ENCODE results near the gene SLX9. TPM values are rescaled to one million over a fixed set of nuclear protein-coding genes. Genes with fewer than 3 reads are reported as not detected.
A peak's percentile ranks its signal among the peaks of the same experiment; 100 is the strongest.

Gene SLX9
- total RNA-seq, 1 donor from 2014 or later, result 38.8 TPM

DNA sequence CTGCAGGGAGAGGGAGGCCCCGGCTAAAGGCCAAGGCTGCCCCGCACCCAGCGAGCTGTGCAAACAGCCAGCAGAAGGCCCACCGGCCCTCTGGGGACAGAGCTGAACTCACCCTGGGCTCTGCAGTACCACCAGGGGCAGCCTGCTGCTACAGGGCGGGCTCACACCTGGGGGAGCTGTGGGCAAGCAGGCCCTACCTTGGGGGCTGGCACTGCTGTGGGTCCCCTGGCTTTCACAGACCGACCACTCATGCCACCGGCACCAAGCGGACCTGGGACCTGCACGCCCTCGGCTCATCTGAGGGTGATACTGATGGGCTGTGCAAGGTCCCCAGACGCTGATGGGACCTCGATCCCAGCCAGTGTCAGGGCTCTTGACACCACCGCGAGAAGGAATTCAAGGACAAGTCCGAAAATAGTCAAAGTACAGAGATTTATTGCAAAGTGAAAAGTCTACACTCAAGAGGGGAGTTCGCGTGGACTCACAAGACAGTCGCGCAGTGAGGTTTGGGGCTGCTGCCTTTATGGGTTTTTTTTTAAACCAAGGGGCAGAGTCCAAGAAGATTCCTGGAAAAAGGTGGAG, 73.5 kb downstream of the SLX9 start:
- no peak for FAIRE-seq

DNA sequence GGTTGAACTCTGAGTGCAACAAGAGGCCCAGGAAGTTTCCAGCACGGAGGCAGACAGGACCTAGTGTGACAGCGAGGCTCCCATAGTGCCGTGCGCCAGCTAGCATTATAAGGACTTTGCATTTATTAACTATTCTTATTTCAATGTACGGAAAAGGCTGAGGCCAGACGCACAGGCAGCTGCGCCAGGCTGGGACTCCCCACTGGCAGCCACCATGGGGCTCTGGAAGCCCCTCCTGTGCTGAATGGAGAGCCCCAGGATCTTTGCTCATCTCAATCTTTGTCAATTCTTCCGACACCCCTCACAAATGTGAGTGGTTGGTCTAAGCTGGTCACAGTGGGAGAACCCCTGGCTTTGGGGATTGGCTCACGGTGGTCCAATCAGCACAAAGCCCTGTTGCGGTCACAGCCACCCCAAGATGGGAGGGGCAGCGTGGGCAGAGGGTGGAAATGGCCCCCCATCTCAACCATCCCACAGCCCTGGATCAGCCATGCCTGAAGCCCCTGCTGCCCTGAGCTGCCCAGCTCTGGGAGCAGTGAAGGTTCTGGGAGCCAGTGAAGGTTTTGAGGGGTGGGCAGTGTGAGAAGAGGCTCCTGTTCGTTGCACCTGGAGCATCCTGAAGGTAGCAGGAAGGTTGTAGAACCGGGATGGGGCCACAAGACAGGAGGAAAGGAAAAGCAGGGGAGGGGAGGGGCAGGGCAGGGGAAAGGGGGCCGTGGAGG, 75.1 kb downstream of the SLX9 start:
- no peaks in the 10 kb centered on the region for H4K20me1 ChIP-seq (ENCODE audit: insufficient read depth, low read length)
- FAIRE-seq (no peak), DNase-seq (ENCODE audit: low read depth) (no peak)
- no peak for TF ChIP-seq EZH2 (IDR thresholded peaks at IDR 0.05; ENCODE audit: insufficient read depth, low read length)
- TF ChIP-seq, protein P1, sequence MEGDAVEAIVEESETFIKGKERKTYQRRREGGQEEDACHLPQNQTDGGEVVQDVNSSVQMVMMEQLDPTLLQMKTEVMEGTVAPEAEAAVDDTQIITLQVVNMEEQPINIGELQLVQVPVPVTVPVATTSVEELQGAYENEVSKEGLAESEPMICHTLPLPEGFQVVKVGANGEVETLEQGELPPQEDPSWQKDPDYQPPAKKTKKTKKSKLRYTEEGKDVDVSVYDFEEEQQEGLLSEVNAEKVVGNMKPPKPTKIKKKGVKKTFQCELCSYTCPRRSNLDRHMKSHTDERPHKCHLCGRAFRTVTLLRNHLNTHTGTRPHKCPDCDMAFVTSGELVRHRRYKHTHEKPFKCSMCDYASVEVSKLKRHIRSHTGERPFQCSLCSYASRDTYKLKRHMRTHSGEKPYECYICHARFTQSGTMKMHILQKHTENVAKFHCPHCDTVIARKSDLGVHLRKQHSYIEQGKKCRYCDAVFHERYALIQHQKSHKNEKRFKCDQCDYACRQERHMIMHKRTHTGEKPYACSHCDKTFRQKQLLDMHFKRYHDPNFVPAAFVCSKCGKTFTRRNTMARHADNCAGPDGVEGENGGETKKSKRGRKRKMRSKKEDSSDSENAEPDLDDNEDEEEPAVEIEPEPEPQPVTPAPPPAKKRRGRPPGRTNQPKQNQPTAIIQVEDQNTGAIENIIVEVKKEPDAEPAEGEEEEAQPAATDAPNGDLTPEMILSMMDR (IDR thresholded peaks at IDR 0.05; ENCODE audit: insufficient read depth, low read depth, low read length), result no peak
- no peak overlapping the region for H2AFZ ChIP-seq (ENCODE audit: low read depth, low read length)
- no peaks in the 10 kb centered on the region for H3K36me3 Mint-ChIP-seq (ENCODE audit: low read depth, unreplicated experiment)
- H3K36me3 ChIP-seq (ENCODE audit: insufficient read depth, low read length), result no peaks in the 10 kb centered on the region
- peaks cover 37% of the 10 kb centered on the region for H3K4me1 ChIP-seq (ENCODE audit: insufficient read depth, low read length)
- H3K79me2 ChIP-seq (ENCODE audit: insufficient read depth, low read length), result no peaks in the 10 kb centered on the region
- H3K9me3 ChIP-seq (ENCODE audit: insufficient read depth, low read depth, low read length), result no peaks in the 10 kb centered on the region
- H3K27me3 Mint-ChIP-seq (ENCODE audit: low read depth, unreplicated experiment), result peaks cover 4% of the 10 kb centered on the region
- no peaks in the 10 kb centered on the region for H3K27me3 ChIP-seq (ENCODE audit: insufficient read depth, low read length)
- H3K9me3 Mint-ChIP-seq (ENCODE audit: unreplicated experiment), result peaks cover 3% of the 10 kb centered on the region
- H3K4me1 Mint-ChIP-seq (ENCODE audit: low read depth, unreplicated experiment), result peaks cover 17% of the 10 kb centered on the region
- H3K9ac ChIP-seq (ENCODE audit: low read length), result no peak overlapping the region
- no peak overlapping the region for H3K4me3 Mint-ChIP-seq (ENCODE audit: unreplicated experiment)
- H3K4me2 ChIP-seq (ENCODE audit: low read length), result no peak overlapping the region
- H3K27ac Mint-ChIP-seq (ENCODE audit: unreplicated experiment), result peak overlapping the region; percentile 41
- no peak overlapping the region for H3K27ac ChIP-seq (ENCODE audit: low read depth, low read length)
- H3K4me3 ChIP-seq (ENCODE audit: insufficient read depth, low read depth, low read length), result no peak overlapping the region

More for the DNA sequence above, 73.5 kb downstream of the SLX9 start:
- Histone ChIP-seq H3K4me3 (ENCODE audit: insufficient read depth, low read depth, low read length) (no peak overlapping the region), H3K27me3 (ENCODE audit: insufficient read depth, low read length) (no peaks in the 10 kb centered on the region), H3K4me1 (ENCODE audit: insufficient read depth, low read length) (peaks cover 36% of the 10 kb centered on the region), H3K79me2 (ENCODE audit: insufficient read depth, low read length) (no peaks in the 10 kb centered on the region), H3K27ac (ENCODE audit: low read depth, low read length) (peak overlapping the region; percentile 74), H3K9me3 (ENCODE audit: insufficient read depth, low read depth, low read length) (no peaks in the 10 kb centered on the region), H3K36me3 (ENCODE audit: insufficient read depth, low read length) (no peaks in the 10 kb centered on the region), H4K20me1 (ENCODE audit: insufficient read depth, low read length) (no peaks in the 10 kb centered on the region), H3K4me2 (ENCODE audit: low read length) (peak overlapping the region; percentile 84), H2AFZ (ENCODE audit: low read depth, low read length) (no peak overlapping the region), H3K9ac (ENCODE audit: low read length) (peak overlapping the region; percentile 71)
- H3K27me3 Mint-ChIP-seq (ENCODE audit: low read depth, unreplicated experiment), result peaks cover 4% of the 10 kb centered on the region
- no peak overlapping the region for H3K4me3 Mint-ChIP-seq (ENCODE audit: unreplicated experiment)
- peaks cover 18% of the 10 kb centered on the region for H3K4me1 Mint-ChIP-seq (ENCODE audit: low read depth, unreplicated experiment)
- DNase-seq (ENCODE audit: low read depth), result no peak
- H3K27ac Mint-ChIP-seq (ENCODE audit: unreplicated experiment), result no peak overlapping the region
- TF ChIP-seq, protein P1 (IDR thresholded peaks at IDR 0.05; ENCODE audit: insufficient read depth, low read depth, low read length), result no peak
- TF ChIP-seq EZH2 (IDR thresholded peaks at IDR 0.05; ENCODE audit: insufficient read depth, low read length), result no peak
- H3K36me3 Mint-ChIP-seq (ENCODE audit: low read depth, unreplicated experiment), result no peaks in the 10 kb centered on the region
- peaks cover 6% of the 10 kb centered on the region for H3K9me3 Mint-ChIP-seq (ENCODE audit: unreplicated experiment)

DNA sequence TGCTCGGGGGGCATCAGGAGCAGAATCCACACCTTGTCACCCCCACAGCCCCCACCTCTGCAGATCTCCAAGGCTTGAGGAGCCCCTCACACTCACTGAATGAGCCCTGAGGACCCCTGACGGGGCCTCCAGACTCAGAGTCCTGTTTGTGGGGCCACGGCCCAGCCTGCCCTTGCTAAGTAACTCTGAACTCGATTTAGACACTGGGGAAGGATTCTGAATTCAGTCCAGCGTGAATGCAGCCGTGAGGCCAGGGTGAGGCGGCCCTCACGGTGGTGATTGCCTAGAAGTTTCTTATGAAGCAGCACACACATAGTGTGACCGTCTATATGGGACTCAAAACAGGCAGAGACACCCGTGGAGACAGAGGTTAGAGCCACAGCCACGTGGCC, 75.6 kb downstream of the SLX9 start:
- H3K4me1 Mint-ChIP-seq (ENCODE audit: low read depth, unreplicated experiment), result peaks cover 11% of the 10 kb centered on the region
- DNase-seq (ENCODE audit: low read depth) (no peak), FAIRE-seq (no peak)
- Histone ChIP-seq H3K9me3 (ENCODE audit: insufficient read depth, low read depth, low read length) (no peaks in the 10 kb centered on the region), H3K27me3 (ENCODE audit: insufficient read depth, low read length) (no peaks in the 10 kb centered on the region), H3K79me2 (ENCODE audit: insufficient read depth, low read length) (no peaks in the 10 kb centered on the region), H3K27ac (ENCODE audit: low read depth, low read length) (no peak overlapping the region), H3K36me3 (ENCODE audit: insufficient read depth, low read length) (no peaks in the 10 kb centered on the region), H4K20me1 (ENCODE audit: insufficient read depth, low read length) (no peaks in the 10 kb centered on the region), H3K4me1 (ENCODE audit: insufficient read depth, low read length) (peaks cover 37% of the 10 kb centered on the region), H3K4me2 (ENCODE audit: low read length) (no peak overlapping the region), H3K9ac (ENCODE audit: low read length) (no peak overlapping the region), H3K4me3 (ENCODE audit: insufficient read depth, low read depth, low read length) (no peak overlapping the region), H2AFZ (ENCODE audit: low read depth, low read length) (no peak overlapping the region)
- H3K36me3 Mint-ChIP-seq (ENCODE audit: low read depth, unreplicated experiment), result peaks cover under 1% of the 10 kb centered on the region
- H3K4me3 Mint-ChIP-seq (ENCODE audit: unreplicated experiment), result no peak overlapping the region
- H3K27me3 Mint-ChIP-seq (ENCODE audit: low read depth, unreplicated experiment), result peaks cover 4% of the 10 kb centered on the region
- no peak overlapping the region for H3K27ac Mint-ChIP-seq (ENCODE audit: unreplicated experiment)
- no peak for TF ChIP-seq EZH2 (IDR thresholded peaks at IDR 0.05; ENCODE audit: insufficient read depth, low read length)
- TF ChIP-seq, protein P1 (IDR thresholded peaks at IDR 0.05; ENCODE audit: insufficient read depth, low read depth, low read length), result no peak
- peaks cover 3% of the 10 kb centered on the region for H3K9me3 Mint-ChIP-seq (ENCODE audit: unreplicated experiment)

Measured in astrocyte (in vitro differentiated cells and primary cell).